Neural crest cell (in vitro differentiated cells): ENCODE results near the gene KIAA0319L. TPM values are rescaled to one million over a fixed set of nuclear protein-coding genes. Genes with fewer than 3 reads are reported as not detected.
A peak's percentile ranks its signal among the peaks of the same experiment; 100 is the strongest.

Experiments used
- DNase-seq: peaks from one replicate; pipeline ENCODE4 v3.0.0; 2021; ENCODE audit warnings: low read depth, mixed read lengths, low spot score
- H3K27ac Mint-ChIP-seq: one replicate; pipeline ENCODE4 v1.8.0; 2021; ENCODE audit warnings: mild to moderate bottlenecking, mixed read lengths; ENCODE audit not compliant: unreplicated experiment
- H3K27me3 Mint-ChIP-seq: 2 replicates; pipeline ENCODE4 v1.8.0; 2021; ENCODE audit warnings: low read depth, mild to moderate bottlenecking, mixed read lengths
- H3K36me3 Mint-ChIP-seq: 2 replicates; pipeline ENCODE4 v1.8.0; 2021; ENCODE audit warnings: low read depth, mild to moderate bottlenecking, mixed read lengths
- H3K4me1 Mint-ChIP-seq: 2 replicates; pipeline ENCODE4 v1.8.0; 2021; ENCODE audit warnings: mixed read lengths
- H3K4me3 Mint-ChIP-seq: one replicate; pipeline ENCODE4 v1.8.0; 2021; ENCODE audit warnings: mild to moderate bottlenecking, mixed read lengths
- H3K9me3 Mint-ChIP-seq: 2 replicates; pipeline ENCODE4 v1.8.0; 2021; ENCODE audit warnings: mixed read lengths
- CTCF ChIP-seq: fragments of 200-600 bp; sonication (generic); conservative IDR thresholded peaks from 2 replicates; pipeline ENCODE4 v1.5.0; 2021; ENCODE audit warnings: antibody characterized with exemption, mild to moderate bottlenecking
- total RNA-seq: library from RNA; stranded (reverse); gene quantifications from 2 replicates; pipeline ENCODE4 v1.2.1, GENCODE V29; 2021

Gene KIAA0319L
- total RNA-seq, 1 donor from 2014 or later, result 54.2 TPM

- Mint-ChIP-seq H3K9me3 (no peaks in the 10 kb centered on the region), H3K4me1 (peaks cover 13% of the 10 kb centered on the region), H3K36me3 (peaks cover 4% of the 10 kb centered on the region), H3K4me3 (peak overlapping the region; percentile 48), H3K27ac (no peak overlapping the region), H3K27me3 (peaks cover 92% of the 10 kb centered on the region)
- TF ChIP-seq CTCF, result no peak
- DNase-seq, result no peak
Observed at GRCh38 chr1:35574655-35575415, 17.6 kb upstream of the KIAA0319L start.

- H3K27ac Mint-ChIP-seq, result no peak overlapping the region
- H3K27me3 Mint-ChIP-seq, result peaks cover 95% of the 10 kb centered on the region
- H3K9me3 Mint-ChIP-seq, result no peaks in the 10 kb centered on the region
- peaks cover 13% of the 10 kb centered on the region for H3K4me1 Mint-ChIP-seq
- TF ChIP-seq CTCF, result no peak
- no peak overlapping the region for H3K4me3 Mint-ChIP-seq
- H3K36me3 Mint-ChIP-seq, result peaks cover 4% of the 10 kb centered on the region
- no peak for DNase-seq
Observed at GRCh38 chr1:35574125-35574654, 17.0 kb upstream of the KIAA0319L start.

GRCh38 chr1:35573198-35574124 lies 16.3 kb upstream of the KIAA0319L start, which contains the start of gene TFAP2E:
TFAP2E (plus strand) TSS chr1:35573314; CDS start chr1:35573578, 264 bp downstream.
- H3K27me3 Mint-ChIP-seq, result peaks cover 94% of the 10 kb centered on the region
- no peaks in the 10 kb centered on the region for H3K9me3 Mint-ChIP-seq
- TF ChIP-seq CTCF, result no peak
- peaks cover 12% of the 10 kb centered on the region for H3K4me1 Mint-ChIP-seq
- peak within 1 kb of the TSS; percentile 56 for H3K4me3 Mint-ChIP-seq
- H3K36me3 Mint-ChIP-seq, result peaks cover 4% of the 10 kb centered on the region
- DNase-seq, result peak; percentile 26
- H3K27ac Mint-ChIP-seq, result no peak within 1 kb of the TSS

- Mint-ChIP-seq H3K9me3 (no peaks in the 10 kb centered on the region), H3K27me3 (peaks cover 86% of the 10 kb centered on the region), H3K36me3 (peaks cover 4% of the 10 kb centered on the region), H3K27ac (no peak overlapping the region), H3K4me3 (no peak overlapping the region), H3K4me1 (peaks cover 4% of the 10 kb centered on the region)
- DNase-seq, result no peak
- TF ChIP-seq CTCF, result no peak
Observed at GRCh38 chr1:35572296-35572695, 15.1 kb upstream of the KIAA0319L start.

GRCh38 chr1:35571263-35571662 lies 14.1 kb upstream of the KIAA0319L start:
- no peak overlapping the region for H3K27ac Mint-ChIP-seq
- H3K4me1 Mint-ChIP-seq, result peaks cover under 1% of the 10 kb centered on the region
- DNase-seq, result no peak
- no peak overlapping the region for H3K4me3 Mint-ChIP-seq
- no peak for TF ChIP-seq CTCF
- H3K36me3 Mint-ChIP-seq, result peaks cover 4% of the 10 kb centered on the region
- no peaks in the 10 kb centered on the region for H3K9me3 Mint-ChIP-seq
- H3K27me3 Mint-ChIP-seq, result peaks cover 78% of the 10 kb centered on the region
